Activated CD4-positive, alpha-beta T cell treated with anti-CD3 and anti-CD28 coated beads, Interleukin-2, amount 10 ng/mL, durations not matched to agents 7 days and 5 days (primary cell): ENCODE measurements around the gene CYP4V2. TPM values are rescaled to one million over a fixed set of nuclear protein-coding genes. Genes with fewer than 3 reads are reported as not detected.

Experiments used
- CTCF ChIA-PET: fragments of 350-600 bp; sonication (Branson Sonifier 250); formaldehyde crosslinking; loops from one replicate; lab custom pipeline; 2021; ENCODE audit warnings: antibody characterized with exemption; lab: Charles Lee
- POLR2A ChIA-PET: fragments of 350-600 bp; sonication (Branson Sonifier 250); formaldehyde crosslinking; loops from one replicate; lab custom pipeline; 2021; ENCODE audit warnings: antibody characterized with exemption; lab: Charles Lee
- DNase-seq: peaks from one replicate; pipeline ENCODE4 v3.0.0-alpha.2; 2020
- H3K27ac Mint-ChIP-seq: one replicate; pipeline ENCODE4 v1.8.0; 2021; ENCODE audit warnings: mild to moderate bottlenecking, moderate library complexity, mixed read lengths
- H3K27me3 Mint-ChIP-seq: one replicate; pipeline ENCODE4 v1.8.0; 2021; ENCODE audit warnings: mixed read lengths
- H3K36me3 Mint-ChIP-seq: one replicate; pipeline ENCODE4 v1.8.0; 2021; ENCODE audit warnings: low read depth, mixed read lengths
- H3K4me1 Mint-ChIP-seq: one replicate; pipeline ENCODE4 v1.8.0; 2021; ENCODE audit warnings: mixed read lengths
- H3K4me3 Mint-ChIP-seq: one replicate; pipeline ENCODE4 v1.8.0; 2021; ENCODE audit warnings: mild to moderate bottlenecking, moderate library complexity, mixed read lengths
- H3K9me3 Mint-ChIP-seq: one replicate; pipeline ENCODE4 v1.8.0; 2021; ENCODE audit warnings: mixed read lengths
- total RNA-seq, 2 experiments: library from RNA; stranded (reverse); gene quantifications; one replicate each; pipeline ENCODE4 v1.2.3, GENCODE V29; 2021

The CYP4V2 gene
- 10 to 100 TPM; 16.6 to 16.8 TPM for total RNA-seq

DNA sequence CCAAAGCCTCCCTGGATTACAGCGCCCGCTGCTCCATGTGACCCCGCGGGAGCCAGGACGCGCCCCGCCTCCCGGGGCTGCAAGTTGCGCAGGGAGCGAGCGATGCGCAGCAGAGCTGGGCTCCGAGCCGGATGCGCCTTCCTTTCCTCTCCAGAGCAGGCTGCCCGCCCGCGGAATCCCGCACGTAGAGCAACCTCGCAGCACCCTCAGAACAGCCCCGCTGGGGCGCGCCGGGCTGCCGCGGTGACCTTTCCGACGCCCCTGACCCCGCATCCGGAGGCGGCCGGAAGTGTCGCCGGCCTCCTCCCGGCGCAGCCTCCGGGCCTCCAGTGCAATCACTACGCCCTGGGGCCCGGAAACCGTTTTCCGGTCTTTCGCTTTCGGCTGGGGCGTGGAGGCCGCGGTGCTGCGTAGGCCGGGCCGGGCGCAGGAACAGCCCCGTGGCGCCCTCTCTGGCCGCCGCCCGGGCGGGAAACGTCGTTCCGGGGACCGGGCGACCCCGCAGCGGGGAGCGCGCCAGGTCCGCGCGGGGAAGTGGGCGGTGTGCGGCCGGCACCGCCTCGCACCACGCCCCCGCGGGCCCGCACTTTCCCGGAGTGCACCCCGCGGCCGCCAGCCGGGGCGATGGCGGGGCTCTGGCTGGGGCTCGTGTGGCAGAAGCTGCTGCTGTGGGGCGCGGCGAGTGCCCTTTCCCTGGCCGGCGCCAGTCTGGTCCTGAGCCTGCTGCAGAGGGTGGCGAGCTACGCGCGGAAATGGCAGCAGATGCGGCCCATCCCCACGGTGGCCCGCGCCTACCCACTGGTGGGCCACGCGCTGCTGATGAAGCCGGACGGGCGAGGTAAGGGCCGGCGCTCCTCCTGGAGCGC, at the start of gene CYP4V2:
Gene CYP4V2 (plus strand): TSS at position 368 of the 866 bp plus-strand sequence. CDS start 257 bp downstream, at position 625.
- H3K27ac Mint-ChIP-seq: peak within 1 kb of the TSS; percentile 96
- peak; percentile 89 for DNase-seq
- H3K27me3 Mint-ChIP-seq: no peaks in the 10 kb centered on the region
- POLR2A ChIA-PET: no interaction called here
- CTCF ChIA-PET: interaction anchor here (0.6 to 3.6 kb wide), 4 partner anchors 8 to 1006 kb away, joined by 3 to 15 read pairs (median 3); no protein-coding TSS in a partner anchor
- no peaks in the 10 kb centered on the region for H3K9me3 Mint-ChIP-seq
- peaks cover 34% of the 10 kb centered on the region for H3K4me1 Mint-ChIP-seq
- H3K4me3 Mint-ChIP-seq: peak within 1 kb of the TSS; percentile 88
- peaks cover 16% of the 10 kb centered on the region for H3K36me3 Mint-ChIP-seq

DNA sequence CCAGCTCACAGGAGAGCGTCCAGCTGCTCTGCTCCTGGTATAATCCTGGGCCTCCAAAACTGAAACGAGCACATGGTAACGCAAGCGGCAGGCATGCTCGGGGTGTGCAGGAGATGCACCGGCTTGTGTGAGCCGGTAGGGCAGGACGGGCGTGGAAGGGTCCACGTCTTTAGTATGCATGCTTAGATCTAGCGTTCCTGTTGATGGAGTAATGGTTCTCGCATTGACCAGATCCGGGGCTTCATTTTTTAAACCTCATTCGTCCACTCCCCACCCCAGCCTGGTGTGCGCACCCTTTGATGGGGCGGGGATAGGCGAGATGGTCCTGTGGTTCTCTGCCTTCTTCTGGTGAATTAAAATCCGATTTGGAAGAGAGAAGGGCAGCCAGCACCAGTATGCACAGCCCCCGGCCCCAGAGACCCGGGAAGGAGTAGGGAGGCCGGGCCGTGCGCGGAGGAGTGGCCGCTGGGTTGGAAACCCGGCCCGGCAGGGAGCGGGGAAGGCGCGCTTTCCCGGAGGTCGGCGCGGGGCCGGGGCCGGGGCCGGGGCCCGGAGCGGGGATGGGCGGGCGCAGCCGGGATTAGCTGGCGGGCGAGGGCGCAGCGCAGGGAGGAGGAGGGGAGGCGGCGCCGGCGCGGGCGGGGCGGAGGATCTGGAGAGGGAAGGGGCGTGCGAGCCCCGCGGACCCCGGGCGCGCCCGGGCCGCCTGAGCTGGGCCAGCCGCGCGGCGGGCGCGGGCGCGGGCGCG, 47.0 kb upstream of the CYP4V2 start:
- DNase-seq: no peak
- CTCF ChIA-PET: interaction anchor here (1.1 kb wide), 1 partner anchor 9 kb away, joined by 3 read pairs; no protein-coding TSS in a partner anchor

DNA sequence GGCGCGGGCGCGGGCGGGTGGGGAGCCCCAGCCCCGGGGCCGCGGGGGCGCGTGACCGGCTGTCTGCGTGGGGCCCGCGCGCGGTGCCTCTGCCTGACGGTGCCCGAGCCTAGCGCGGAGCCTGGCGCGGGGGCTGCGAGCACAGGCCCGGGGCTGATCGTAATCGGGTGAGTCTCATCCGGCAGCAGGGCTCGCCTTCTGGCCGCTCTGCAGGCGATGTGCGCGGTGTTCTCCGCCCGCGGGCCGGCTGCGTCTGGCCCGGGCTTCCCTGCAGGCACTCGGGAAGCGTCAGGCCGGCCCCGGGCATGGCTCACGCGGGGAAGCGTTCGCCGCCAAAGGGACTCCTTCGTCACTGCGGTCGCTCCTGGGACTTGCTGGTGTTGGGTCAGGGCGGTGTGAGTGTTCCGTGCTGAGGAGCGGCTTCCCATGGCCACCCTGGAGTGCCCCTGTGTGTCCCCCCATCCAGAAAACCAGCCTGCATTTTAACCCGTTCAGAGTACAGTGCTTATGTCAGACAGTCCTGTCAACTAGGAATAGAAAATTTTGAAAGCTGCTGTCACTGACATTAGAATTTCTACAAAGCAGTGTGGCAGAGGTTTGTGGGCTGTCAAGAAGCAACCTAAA, 46.3 kb upstream of the CYP4V2 start:
- ChIA-PET CTCF (interaction anchor here (1.1 kb wide), 1 partner anchor 9 kb away, joined by 3 read pairs; no protein-coding TSS in a partner anchor), POLR2A (no interaction called here)
- Mint-ChIP-seq H3K27ac (no peak overlapping the region), H3K36me3 (no peaks in the 10 kb centered on the region), H3K9me3 (no peaks in the 10 kb centered on the region), H3K27me3 (peaks cover 39% of the 10 kb centered on the region), H3K4me3 (peak overlapping the region; percentile 65), H3K4me1 (peaks cover 12% of the 10 kb centered on the region)
- DNase-seq: no peak

More for the DNA sequence above, 47.0 kb upstream of the CYP4V2 start:
- no peaks in the 10 kb centered on the region for H3K36me3 Mint-ChIP-seq
- peaks cover 39% of the 10 kb centered on the region for H3K27me3 Mint-ChIP-seq
- H3K9me3 Mint-ChIP-seq: no peaks in the 10 kb centered on the region
- peak overlapping the region; percentile 50 for H3K27ac Mint-ChIP-seq
- POLR2A ChIA-PET: no interaction called here
- peak overlapping the region; percentile 72 for H3K4me3 Mint-ChIP-seq
- peaks cover 12% of the 10 kb centered on the region for H3K4me1 Mint-ChIP-seq

DNA sequence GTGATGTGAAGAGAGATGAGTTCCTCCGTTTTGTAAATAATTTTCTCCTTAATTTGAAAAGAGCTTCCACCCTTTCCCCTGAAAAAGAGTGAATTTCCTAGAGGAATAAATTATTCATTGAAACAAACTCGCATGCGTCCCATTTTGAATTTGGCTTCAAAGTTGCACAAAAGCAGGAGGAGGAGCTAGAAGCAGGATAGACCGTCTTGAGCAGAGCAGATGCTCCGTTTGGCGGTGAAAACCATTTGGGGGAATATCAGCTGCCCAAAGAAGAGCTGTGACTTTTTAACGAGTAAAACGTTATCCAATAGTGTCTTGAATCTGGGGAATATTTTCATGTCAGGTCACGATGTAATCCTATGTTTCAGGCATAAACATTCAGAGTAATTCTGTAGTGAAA, 44.9 kb upstream of the CYP4V2 start:
- no peak overlapping the region for H3K27ac Mint-ChIP-seq
- POLR2A ChIA-PET: no interaction called here
- no peaks in the 10 kb centered on the region for H3K36me3 Mint-ChIP-seq
- CTCF ChIA-PET: interaction anchor here (0.8 kb wide), 1 partner anchor 545 kb away, joined by 3 read pairs; no protein-coding TSS in a partner anchor
- H3K4me3 Mint-ChIP-seq: no peak overlapping the region
- DNase-seq: no peak
- peaks cover 39% of the 10 kb centered on the region for H3K27me3 Mint-ChIP-seq
- peaks cover 12% of the 10 kb centered on the region for H3K4me1 Mint-ChIP-seq
- H3K9me3 Mint-ChIP-seq: no peaks in the 10 kb centered on the region

DNA sequence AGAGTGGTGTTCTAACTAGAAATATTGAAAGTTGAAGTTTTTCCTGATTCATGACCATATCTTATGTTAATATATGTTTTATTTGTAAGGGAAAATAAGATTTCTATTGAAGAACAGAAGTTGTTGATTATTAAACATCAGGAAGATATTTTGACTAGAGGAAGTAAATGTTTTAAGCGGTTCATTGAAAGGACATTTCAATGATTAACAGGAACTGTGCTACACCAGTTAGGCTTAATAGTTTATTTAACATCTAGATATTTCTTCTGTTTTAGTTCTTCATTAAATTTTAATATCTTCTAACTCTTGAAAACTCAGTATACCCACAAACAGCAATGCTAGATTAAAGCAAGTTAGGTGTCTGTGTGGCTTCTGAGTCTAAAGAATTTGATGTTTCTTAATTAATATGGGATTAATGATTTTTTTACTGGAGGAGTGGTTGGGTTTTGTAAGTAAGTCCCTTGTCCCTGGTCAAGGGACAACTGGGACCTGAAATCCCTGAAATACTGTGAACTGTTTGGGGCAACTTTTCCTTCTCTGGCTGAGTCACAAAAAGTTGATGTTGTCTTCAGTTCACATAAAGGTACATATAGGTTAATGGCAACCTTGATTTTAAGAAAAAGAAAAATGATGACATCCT, 42.9 kb upstream of the CYP4V2 start:
- CTCF ChIA-PET: no interaction called here
- H3K9me3 Mint-ChIP-seq: no peaks in the 10 kb centered on the region
- no peak overlapping the region for H3K4me3 Mint-ChIP-seq

DNA sequence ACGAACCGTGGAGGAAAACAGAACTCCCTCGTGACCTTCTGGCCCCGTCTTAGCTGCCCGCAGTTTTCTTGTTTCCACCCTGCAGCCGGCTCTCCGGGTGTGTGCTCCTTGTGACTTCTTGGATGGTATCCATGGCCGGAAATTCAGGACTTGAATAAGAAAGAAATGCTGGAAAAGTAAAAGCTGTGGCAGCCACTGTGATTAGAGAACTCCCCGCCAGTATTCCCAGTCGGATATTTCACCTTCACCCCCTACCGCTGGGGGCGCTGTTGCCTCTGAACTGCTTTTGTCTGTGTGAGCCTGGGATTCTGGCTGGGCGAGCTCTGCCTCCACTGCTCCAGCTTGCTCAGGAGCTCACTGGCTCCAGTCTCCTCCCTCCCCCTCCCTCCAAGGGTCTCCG, 41.5 kb upstream of the CYP4V2 start:
- CTCF ChIA-PET: no interaction called here
- POLR2A ChIA-PET: no interaction called here
- Mint-ChIP-seq H3K27me3 (peaks cover 28% of the 10 kb centered on the region), H3K36me3 (no peaks in the 10 kb centered on the region), H3K4me3 (no peak overlapping the region), H3K9me3 (no peaks in the 10 kb centered on the region), H3K4me1 (peaks cover 5% of the 10 kb centered on the region), H3K27ac (no peak overlapping the region)
- no peak for DNase-seq

More for the DNA sequence above, 42.9 kb upstream of the CYP4V2 start:
- POLR2A ChIA-PET: no interaction called here
- DNase-seq: no peak
- H3K27ac Mint-ChIP-seq: no peak overlapping the region
- peaks cover 12% of the 10 kb centered on the region for H3K4me1 Mint-ChIP-seq
- H3K36me3 Mint-ChIP-seq: no peaks in the 10 kb centered on the region
- peaks cover 37% of the 10 kb centered on the region for H3K27me3 Mint-ChIP-seq

DNA sequence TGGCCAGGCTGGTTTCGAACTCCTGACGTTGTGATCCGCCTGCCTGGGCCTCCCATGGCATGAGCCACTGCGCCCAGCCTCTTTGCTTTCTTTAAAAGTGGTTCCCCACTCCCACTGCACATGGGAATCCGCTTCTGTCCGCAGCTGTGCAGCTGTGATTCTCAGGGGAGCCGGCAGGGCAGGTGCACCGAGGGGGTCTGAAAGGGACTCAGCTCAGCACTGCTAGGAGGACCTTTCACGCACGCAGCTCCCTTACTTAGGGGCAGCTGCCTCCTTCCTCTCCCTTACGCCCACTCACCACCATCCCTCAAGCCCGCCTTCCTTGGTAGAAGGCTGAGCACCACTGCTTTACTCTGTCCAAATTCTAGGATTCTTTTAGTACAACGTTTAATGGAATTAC, 40.4 kb upstream of the CYP4V2 start:
- H3K4me1 Mint-ChIP-seq: no peaks in the 10 kb centered on the region
- DNase-seq: no peak
- H3K36me3 Mint-ChIP-seq: no peaks in the 10 kb centered on the region
- no peaks in the 10 kb centered on the region for H3K9me3 Mint-ChIP-seq
- peaks cover 25% of the 10 kb centered on the region for H3K27me3 Mint-ChIP-seq
- CTCF ChIA-PET: interaction anchor here (0.6 to 0.7 kb wide), 2 partner anchors 14 to 338 kb away, joined by 3 read pairs; no protein-coding TSS in a partner anchor
- H3K4me3 Mint-ChIP-seq: no peak overlapping the region
- no peak overlapping the region for H3K27ac Mint-ChIP-seq
- POLR2A ChIA-PET: no interaction called here

DNA sequence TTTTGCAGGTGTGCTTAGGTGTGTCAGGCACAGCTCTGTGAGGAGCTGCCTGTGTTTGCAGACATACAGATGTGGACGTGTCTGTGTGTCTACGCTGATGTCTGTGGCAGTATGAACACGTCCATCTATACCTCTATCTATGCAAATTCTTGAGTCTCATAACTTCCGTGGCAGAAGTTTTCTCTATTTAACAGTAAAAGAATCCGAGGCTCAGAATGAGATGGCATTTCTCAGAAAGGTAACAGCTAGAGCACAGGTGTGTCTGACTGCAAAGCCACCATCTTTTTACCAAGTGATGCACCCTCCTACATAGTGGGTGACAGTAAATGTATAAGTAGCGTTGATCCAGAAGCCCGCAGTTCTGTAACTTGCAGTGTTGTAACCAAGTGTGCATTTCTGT, 39.9 kb upstream of the CYP4V2 start:
- Mint-ChIP-seq H3K27ac (no peak overlapping the region), H3K36me3 (no peaks in the 10 kb centered on the region), H3K27me3 (peaks cover 21% of the 10 kb centered on the region), H3K4me3 (no peak overlapping the region), H3K9me3 (no peaks in the 10 kb centered on the region), H3K4me1 (no peaks in the 10 kb centered on the region)
- ChIA-PET POLR2A (no interaction called here), CTCF (no interaction called here)
- no peak for DNase-seq

DNA sequence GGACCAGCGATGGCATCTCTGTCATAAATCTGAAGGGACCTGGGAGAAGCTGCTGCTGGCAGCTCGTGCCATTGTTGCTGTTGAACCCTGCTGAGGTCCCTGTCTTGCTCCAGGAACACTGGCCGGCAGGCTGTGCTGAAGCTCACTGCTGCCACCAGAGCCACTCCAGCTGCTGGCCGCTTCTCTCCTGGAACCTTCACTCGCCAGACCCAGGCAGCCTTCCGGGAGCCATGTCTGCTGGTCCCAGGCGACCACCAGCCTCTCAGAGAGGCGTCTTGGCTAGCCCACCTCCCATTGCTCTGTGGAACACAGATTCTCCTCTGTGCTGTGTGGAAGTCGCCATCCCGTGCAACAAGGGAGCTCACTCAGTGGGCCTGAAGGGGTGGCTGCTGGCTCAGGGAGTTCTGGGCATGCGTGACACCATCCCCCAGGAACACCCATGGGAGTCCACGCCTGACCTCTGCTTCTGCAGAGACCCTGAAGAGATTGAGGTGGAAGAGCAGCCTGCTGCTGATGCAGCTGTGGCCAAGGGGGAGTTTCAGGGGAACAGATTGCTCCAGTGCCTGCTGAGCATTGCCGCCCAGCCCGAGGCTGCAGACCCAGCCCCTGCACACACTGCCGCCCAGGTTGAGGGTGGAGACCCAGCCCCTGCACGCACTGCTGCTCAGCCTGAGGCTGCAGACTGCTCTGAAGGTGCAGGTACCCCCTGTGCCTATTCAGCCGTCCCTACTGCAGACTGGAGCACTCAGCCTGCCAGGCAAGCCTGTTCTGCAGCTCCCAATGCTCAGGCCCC, 33.1 kb upstream of the CYP4V2 start:
- ChIA-PET CTCF (no interaction called here), POLR2A (no interaction called here)
- Mint-ChIP-seq H3K27me3 (peaks cover 8% of the 10 kb centered on the region), H3K4me1 (peaks cover 5% of the 10 kb centered on the region), H3K4me3 (no peak overlapping the region), H3K9me3 (no peaks in the 10 kb centered on the region), H3K36me3 (no peaks in the 10 kb centered on the region), H3K27ac (no peak overlapping the region)
- DNase-seq: no peak

DNA sequence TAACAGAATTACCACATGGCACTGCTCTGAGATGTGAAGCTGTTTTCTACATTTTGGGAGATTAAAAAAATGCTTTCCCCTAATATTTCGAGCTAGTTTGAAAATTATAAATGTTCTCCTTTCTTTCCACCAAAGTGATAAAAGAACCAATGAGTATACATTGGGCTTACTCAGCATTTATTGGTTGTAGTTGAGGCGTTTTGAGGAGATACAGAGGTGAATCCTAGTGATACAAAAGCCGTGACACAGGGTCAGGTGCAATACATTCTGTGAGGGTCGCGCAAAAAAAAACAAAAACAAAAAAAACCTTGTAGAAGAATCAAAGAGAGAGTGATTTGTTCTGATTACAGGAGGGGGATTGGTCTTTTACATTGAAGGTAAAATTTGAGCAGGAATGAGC, 32.4 kb upstream of the CYP4V2 start:
- DNase-seq: no peak
- no peak overlapping the region for H3K27ac Mint-ChIP-seq
- H3K4me3 Mint-ChIP-seq: no peak overlapping the region
- no peaks in the 10 kb centered on the region for H3K36me3 Mint-ChIP-seq
- no peaks in the 10 kb centered on the region for H3K9me3 Mint-ChIP-seq
- peaks cover 5% of the 10 kb centered on the region for H3K4me1 Mint-ChIP-seq
- ChIA-PET CTCF (interaction anchor here (0.6 kb wide), 1 partner anchor 1861 kb away, joined by 4 read pairs; no protein-coding TSS in a partner anchor), POLR2A (no interaction called here)
- H3K27me3 Mint-ChIP-seq: peaks cover 8% of the 10 kb centered on the region

DNA sequence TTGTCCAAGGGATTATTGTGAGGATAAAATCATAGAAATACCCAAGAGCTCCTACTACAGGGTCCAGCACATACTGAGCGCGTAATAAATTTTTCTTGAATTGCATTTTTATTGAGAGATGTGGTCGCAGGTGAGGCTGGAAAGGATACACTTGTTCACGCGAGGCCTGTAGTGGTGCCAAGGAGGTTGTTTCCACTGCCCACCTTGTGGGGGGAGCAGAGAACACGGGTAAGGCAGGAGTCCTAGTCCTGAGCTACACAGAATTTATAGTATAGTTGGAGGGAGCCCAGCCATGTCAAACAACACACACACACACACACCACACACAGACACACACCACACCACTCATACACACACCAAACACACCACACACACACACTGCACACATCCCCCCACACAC, 31.8 kb upstream of the CYP4V2 start:
- no peak overlapping the region for H3K4me3 Mint-ChIP-seq
- H3K4me1 Mint-ChIP-seq: peaks cover 5% of the 10 kb centered on the region
- peaks cover 8% of the 10 kb centered on the region for H3K27me3 Mint-ChIP-seq
- ChIA-PET CTCF (interaction anchor here (0.6 to 1.6 kb wide), 2 partner anchors 42 to 1861 kb away, joined by 4 to 5 read pairs; no protein-coding TSS in a partner anchor), POLR2A (no interaction called here)
- H3K27ac Mint-ChIP-seq: no peak overlapping the region
- H3K9me3 Mint-ChIP-seq: no peaks in the 10 kb centered on the region
- no peaks in the 10 kb centered on the region for H3K36me3 Mint-ChIP-seq
- DNase-seq: no peak
